ENCODE data around the gene ESPN.
"Not testable (repeated sequence)": the region's sequence is repeated elsewhere in the genome, so short reads cannot be mapped to it uniquely, and the experiment has no call there.

The ESPN gene

GRCh38 chr1:6448749-6449631 lies 24.4 kb downstream of the ESPN start:
- peak; percentile 43 for DNase-seq

DNA sequence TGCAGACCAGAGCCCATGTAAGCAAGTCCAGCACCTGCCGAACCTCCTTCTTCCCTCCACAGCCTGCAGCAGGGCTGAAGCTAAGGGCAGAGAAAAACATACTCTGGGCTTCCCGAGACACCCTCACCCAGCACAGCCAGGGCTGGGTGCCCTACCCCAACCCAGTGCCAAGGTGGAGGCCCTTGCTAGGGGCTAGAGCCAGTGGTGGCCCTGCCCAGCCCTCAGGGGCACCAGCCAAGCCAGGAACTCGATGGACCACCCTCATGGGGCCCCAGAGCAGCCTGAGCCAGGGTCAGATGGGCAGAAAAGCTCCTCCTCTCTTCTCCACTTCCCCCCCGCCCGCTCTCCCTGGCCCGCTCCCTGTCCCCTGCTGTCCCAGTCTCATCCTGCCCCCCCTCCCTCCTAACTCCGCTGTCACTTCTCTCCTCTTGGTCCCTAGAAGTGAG lies 25.5 kb downstream of the ESPN start:
- no peak for DNase-seq

DNA sequence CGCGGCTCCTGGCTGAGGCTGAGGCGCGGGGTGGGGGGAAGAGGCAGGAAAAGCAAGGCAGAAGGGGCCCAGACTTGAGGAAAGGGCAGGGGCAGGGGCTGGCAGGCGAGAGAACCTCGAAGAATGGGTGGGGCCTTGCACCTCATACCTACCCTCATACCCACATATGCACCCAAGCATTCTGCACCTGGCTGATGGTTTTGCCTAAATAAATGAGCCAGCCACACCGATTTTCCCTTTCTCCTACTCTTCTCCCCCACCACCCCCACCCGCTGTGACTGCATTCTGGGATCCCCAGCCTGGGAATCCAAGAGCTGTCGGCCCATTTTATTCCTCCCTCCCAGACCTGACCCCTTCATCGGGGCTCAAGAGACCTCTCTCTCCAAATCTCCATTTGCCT lies 25.9 kb downstream of the ESPN start:
- not testable (repeated sequence) for DNase-seq

GRCh38 chr1:6450943-6451373 lies 26.4 kb downstream of the ESPN start:
- DNase-seq: no peak

- DNase-seq: not testable (repeated sequence)
Measured at GRCh38 chr1:6453895-6454855, 29.6 kb downstream of the ESPN start.

DNA sequence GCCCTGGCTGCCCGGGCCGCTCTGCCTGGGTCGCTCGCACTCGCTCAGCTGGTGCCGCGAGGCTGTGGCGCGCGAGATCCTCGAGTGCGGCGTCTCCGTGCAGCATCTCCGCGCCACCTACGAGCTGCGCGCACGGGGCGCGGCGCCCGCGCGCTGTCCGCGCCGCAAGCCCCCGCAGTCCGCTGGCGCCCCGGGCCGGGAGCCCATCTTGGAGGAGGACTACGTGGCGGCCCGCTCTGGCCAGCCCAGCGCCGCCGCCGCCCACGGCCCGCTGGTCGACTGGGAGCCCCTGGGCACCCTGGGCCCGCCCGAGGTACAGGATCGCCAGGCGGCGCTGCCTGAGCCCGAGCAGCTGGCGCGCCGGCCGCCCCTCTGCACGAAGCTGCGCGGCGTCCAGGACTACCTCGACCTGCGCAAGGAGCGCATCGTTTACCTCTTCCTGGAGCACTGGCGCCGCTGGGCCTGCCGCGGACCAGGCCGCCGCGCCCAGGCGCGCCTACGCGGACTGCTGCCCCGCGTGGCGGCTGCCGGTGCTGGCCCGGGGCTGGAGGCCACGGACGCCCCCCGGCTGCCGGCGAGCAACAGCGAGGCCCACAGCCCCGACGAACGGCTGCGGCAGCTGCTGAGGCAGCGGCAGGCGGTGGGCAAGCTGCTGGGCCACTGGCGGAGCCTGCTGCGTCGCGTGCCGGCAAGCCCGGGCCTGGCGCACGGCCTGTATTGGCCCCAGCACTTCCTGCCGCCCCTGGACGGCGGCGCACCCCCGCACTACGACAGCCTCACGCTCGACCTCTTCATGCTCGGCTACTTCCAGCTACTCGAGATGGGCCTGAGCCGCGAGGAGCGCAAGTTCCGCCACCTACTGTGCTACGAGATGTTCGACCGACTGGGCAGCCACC lies 30.5 kb downstream of the ESPN start:
- no peak for DNase-seq

- not testable (repeated sequence) for DNase-seq
Measured at GRCh38 chr1:6455752-6456520, 31.4 kb downstream of the ESPN start.

DNA sequence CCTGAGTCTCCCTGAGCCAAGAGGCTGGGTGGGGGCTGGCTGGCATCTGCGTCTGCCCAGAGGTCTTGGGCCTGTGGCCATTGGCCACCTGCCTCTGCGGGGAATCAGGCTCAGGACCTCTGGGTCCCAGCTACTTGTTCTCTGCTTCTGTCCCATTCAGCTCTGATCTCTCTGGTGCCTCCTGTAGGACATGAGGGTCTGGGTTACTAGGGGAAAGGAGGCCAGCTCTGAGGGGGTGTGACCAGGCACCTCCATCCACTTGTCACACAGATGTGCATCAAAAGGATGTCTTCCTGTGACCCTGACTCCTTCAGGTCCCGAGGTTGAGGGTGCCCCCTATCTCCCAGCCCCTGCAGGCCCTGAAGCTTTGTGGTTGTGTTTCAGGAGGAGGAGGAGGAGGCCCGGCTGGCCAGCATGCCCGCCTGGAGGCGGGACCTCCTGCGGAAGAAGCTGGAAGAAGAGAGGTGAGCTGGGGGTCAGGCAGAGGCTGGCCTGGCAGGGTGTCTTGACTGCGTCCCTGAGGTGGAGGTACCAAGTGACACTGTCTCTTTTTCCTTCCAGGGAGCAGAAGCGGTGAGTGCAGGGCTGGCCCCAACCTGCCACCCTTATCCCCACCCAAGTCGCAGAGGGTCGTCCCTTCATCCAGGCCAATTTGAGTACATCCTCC lies 32.4 kb downstream of the ESPN start:
- DNase-seq: no peak

DNA sequence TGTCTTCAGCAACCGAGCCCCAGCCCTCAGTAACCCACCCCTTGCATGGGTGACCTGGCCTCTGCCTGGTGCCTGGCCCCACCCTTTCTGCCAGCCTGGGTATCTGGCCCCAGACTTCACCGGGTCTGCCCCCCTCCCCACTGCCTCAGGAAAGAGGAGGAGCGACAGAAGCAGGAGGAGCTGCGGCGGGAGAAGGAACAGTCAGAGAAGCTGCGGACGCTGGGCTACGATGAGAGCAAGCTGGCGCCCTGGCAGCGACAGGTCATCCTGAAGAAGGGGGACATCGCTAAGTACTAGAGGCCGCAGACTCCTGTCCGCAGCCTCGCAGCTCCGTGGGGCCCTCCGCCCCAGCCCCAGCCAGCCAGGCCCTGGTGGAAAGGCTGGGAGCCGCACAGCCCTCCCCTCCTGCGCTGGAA lies 35.3 kb downstream of the ESPN start:
- DNase-seq: no peak

DNA sequence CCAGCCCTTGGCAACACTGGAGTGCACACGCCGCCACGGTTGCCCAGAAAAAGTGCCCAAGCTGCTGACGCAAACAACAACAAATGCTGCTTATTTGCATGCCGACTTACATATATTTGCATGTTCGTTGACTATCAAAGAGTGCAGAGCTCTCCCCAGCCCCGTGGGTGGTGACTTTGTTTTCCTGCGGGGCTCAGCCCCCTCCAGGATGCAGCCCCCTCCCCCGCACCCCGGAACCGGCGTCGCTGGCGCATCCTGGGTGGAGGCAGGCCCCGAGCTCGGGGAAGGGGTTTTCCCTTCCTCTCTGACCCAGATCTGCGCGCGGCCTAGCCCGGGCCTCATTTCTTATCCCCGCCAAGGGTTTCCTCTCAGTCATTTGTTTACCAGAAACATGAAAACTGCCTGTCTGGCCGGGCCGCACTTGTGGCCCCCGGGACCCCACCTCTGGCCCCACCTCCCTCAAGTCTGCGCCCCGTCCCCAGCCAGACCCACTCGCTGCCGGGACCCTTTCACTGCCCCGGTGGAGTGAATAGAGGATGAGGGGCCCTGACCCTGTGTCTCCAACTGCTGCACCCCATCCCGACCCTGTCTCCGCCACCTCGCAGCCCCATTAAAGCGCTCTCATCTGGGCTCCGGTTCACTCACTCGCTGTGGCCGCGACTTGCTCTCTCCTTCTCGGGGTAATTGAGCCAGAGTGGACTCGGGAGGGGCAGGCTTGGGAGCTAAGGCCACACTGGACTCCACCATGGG lies 35.9 kb downstream of the ESPN start:
- DNase-seq: no peak

DNA sequence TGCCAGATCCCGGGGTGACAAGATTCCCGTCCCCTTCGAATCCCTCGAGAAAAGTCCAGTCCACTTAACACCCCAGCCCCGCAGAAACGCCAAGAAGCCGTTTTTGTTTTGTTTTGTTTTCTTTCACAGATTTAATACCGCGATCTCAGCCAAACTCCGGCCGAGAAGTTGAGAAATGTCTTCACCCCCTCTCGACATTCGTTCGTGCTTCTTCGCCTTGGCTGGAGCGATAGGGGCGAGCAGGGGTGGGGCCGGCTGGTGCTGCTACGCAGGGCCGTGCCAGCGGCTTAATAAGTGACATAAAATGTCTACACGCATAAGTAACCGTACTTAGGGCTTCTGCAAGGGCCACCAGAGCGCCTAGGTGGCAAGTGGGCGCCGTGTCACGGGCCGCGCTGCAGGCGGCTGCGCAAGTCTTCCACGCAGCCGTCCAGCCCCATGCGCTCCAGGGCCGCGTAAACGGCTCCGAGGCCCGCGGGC lies 36.5 kb downstream of the ESPN start:
- DNase-seq: no peak

- DNase-seq: no peak
Measured at GRCh38 chr1:6461538-6462411, 37.2 kb downstream of the ESPN start.

GRCh38 chr1:6462412-6463119 lies 38.0 kb downstream of the ESPN start:
- no peak for DNase-seq

DNA sequence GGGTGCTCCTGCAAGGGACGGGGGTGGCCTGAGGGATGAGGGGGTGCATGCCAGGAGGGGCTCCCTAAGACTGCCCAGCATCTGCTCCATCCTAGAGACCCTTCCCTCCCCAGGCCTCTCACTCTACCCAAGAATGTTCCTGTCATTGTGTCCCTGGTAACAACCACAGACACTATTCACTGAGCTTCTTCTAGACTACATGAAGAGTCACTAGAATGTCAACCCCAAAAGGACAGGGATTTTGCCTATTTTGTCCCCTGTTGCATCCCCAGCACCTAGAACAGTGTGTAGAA lies 38.5 kb downstream of the ESPN start:
- DNase-seq: no peak

DNA sequence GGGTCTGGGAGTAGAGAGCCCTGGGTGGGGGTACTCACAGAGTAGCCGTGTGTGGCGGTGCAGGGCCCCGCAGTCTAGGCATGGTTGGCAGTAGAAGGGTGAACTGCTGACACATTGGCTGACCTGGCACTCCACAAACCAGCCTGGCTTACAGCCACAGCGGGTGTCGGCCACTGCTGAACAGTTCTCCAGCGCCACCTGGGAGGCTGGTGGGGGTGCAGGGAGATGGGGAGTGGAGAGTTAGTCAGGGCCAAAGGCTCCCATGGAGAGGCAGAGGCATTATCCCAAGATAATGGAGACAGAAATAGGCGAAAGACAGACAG lies 39.9 kb downstream of the ESPN start:
- DNase-seq: no peak

- DNase-seq: no peak
Measured at GRCh38 chr1:6464915-6465314, 40.3 kb downstream of the ESPN start.

DNA sequence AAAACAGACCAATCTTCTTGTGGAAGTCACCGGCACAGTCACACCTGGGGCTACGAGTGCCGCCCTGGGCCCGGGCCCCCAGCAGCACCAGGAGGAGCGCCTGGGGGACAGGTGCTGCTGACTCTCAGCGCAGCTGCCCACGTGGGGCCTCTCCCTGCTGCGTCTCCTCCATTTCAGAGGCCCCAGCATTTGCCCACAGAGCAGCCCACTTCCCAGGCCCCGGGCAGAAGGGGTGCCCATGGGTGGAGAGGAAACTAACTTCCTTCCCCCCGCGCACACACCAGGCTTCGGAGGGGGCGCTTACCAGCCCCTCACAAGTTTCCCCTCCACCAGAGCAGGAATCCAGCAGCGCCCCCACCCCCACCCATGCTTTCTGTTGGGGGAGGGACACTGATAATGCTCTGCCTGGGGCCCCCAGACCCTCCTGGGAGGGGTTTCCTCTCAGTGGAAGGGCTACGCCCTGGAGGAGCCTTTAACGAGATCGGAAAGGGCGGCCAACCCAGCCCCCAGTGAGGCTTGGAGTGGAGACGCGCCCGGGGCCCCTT lies 41.0 kb downstream of the ESPN start:
- no peak for DNase-seq

GRCh38 chr1:6466023-6466422 lies 41.4 kb downstream of the ESPN start, which contains the start of gene TNFRSF25:
TSS of gene TNFRSF25 (minus strand) at chr1:6466173. CDS start at chr1:6466107, 66 bp downstream.
- DNase-seq: no peak
